HG03354 (cell line): ENCODE results near the gene REG3A.

Source experiments
- ATAC-seq: cut with Tn5 transposase; IDR thresholded peaks from one replicate; pipeline ENCODE4 v1.9.1; 2021; ENCODE audit warnings: mild to moderate bottlenecking; ENCODE audit not compliant: unreplicated experiment, poor library complexity, severe bottlenecking

REG3A gene

GRCh38 chr2:79124907-79125720 is 34.4 kb downstream of the REG3A start:
- ATAC-seq: no peak

- no peak for ATAC-seq
Observed at GRCh38 chr2:79122676-79123075, 36.9 kb downstream of the REG3A start.

- no peak for ATAC-seq
Observed at GRCh38 chr2:79120194-79120713, 39.3 kb downstream of the REG3A start, which contains the start of gene REG1A. Gene REG1A (plus strand): TSS chr2:79120488. CDS start chr2:79120862, 374 bp downstream.

- no peak for ATAC-seq
Observed at GRCh38 chr2:79116997-79117928, 42.3 kb downstream of the REG3A start.

- no peak for ATAC-seq
Observed at GRCh38 chr2:79114797-79115494, 44.6 kb downstream of the REG3A start.

GRCh38 chr2:79112269-79112668 is 47.3 kb downstream of the REG3A start:
- ATAC-seq: no peak
